Activated naive CD4-positive, alpha-beta T cell treated with anti-CD3 and anti-CD28 coated beads, Interleukin-2, amount 10 ng/mL, durations not matched to agents 7 days and 5 days (primary cell): Measurements from ENCODE around the gene PDLIM1.

ENCODE experiments used
- CTCF ChIA-PET: fragments of 350-600 bp; sonication (Branson Sonifier 250); formaldehyde crosslinking; loops from one replicate; lab custom pipeline; 2021; ENCODE audit warnings: antibody characterized with exemption; lab: Charles Lee
- DNase-seq: peaks from one replicate; pipeline ENCODE4 v3.0.0-alpha.2; 2020
- H3K27ac Mint-ChIP-seq: one replicate; pipeline ENCODE4 v1.8.0; 2021; ENCODE audit warnings: mild to moderate bottlenecking, moderate library complexity, mixed read lengths
- H3K27me3 Mint-ChIP-seq: one replicate; pipeline ENCODE4 v1.8.0; 2021; ENCODE audit warnings: mild to moderate bottlenecking, mixed read lengths
- H3K36me3 Mint-ChIP-seq: one replicate; pipeline ENCODE4 v1.8.0; 2021; ENCODE audit warnings: mixed read lengths
- H3K4me1 Mint-ChIP-seq: one replicate; pipeline ENCODE4 v1.8.0; 2021; ENCODE audit warnings: mixed read lengths
- H3K4me3 Mint-ChIP-seq: one replicate; pipeline ENCODE4 v1.8.0; 2021; ENCODE audit warnings: mild to moderate bottlenecking, moderate library complexity, mixed read lengths
- H3K9me3 Mint-ChIP-seq: one replicate; pipeline ENCODE4 v1.8.0; 2021; ENCODE audit warnings: mixed read lengths

PDLIM1 gene

DNA sequence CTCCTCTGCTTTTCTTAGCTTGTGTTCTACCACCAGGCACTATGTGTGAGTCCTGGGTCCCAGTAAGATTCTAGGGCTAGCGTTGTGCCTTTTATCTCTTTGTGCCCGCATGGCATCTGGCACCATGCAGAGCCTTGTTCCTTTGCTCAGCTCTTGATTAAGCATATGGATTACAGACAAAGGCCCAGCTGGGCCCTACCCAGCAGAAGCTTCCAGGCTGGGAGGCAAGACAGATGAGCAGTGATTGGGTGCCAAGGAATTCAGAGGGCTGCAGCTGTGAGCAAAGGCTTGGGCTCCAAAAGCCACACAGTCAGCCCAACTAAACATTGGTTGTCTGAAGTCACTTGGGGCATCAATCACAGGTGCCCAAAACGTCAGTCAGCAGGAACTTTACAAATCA is 94.8 kb downstream of the PDLIM1 start:
- no peak for DNase-seq
- H3K4me1 Mint-ChIP-seq, result no peaks in the 10 kb centered on the region
- H3K27ac Mint-ChIP-seq, result no peak overlapping the region
- no peak overlapping the region for H3K4me3 Mint-ChIP-seq
- CTCF ChIA-PET, result no interaction called here
- no peaks in the 10 kb centered on the region for H3K36me3 Mint-ChIP-seq
- H3K27me3 Mint-ChIP-seq, result peaks cover 13% of the 10 kb centered on the region
- H3K9me3 Mint-ChIP-seq, result no peaks in the 10 kb centered on the region

DNA sequence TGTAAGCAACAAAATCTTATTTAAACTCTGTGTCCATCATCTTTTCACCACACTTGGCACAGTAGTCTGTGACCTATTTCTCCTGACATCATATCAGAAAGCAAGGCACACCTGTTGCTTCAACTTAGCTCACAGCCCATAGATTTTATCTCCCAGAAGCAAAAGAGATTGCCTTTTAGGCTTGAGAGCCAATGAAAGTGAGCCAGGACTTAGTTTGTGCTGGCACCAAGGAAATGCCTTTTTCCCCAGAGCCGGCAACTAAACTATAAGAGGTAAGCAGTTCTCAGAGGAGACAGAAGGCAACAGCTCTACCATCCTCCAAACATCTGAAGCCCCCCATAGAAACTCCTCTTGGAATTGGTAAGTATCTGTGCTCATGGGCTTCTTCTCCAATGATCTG is 96.9 kb downstream of the PDLIM1 start, which contains the start of gene ACSM6:
TSS of gene ACSM6 (plus strand) at position 295 of the 400 bp plus-strand sequence. CDS start 248 bp downstream, outside the sequence.
- H3K27ac Mint-ChIP-seq, result no peak within 1 kb of the TSS
- CTCF ChIA-PET, result no interaction called here

DNA sequence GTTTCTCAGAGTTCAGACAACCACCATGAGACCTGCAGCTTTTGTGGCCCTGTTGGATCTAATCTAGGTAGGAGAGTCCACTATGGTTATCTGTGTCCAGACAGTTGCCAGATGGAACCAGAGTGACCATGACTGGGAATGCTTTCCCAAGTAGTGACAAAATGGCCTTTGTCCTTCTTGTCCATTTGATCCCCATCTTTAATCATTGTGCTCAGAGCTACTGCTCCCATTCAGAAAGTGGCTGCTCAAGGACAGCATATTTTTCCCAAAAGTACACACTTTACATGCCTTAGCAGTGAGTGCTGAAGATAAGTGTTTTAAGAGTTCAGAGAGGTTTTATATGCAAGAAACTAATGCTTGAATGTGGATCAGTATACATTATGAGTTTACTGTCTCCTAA is 102.2 kb downstream of the PDLIM1 start:
- DNase-seq, result no peak
- Mint-ChIP-seq H3K4me3 (no peak overlapping the region), H3K9me3 (no peaks in the 10 kb centered on the region), H3K27me3 (peaks cover 17% of the 10 kb centered on the region), H3K36me3 (no peaks in the 10 kb centered on the region), H3K27ac (no peak overlapping the region), H3K4me1 (peaks cover 4% of the 10 kb centered on the region)
- CTCF ChIA-PET, result no interaction called here

More for the DNA sequence above, 96.9 kb downstream of the PDLIM1 start, which contains the start of gene ACSM6:
- H3K27me3 Mint-ChIP-seq, result peaks cover 7% of the 10 kb centered on the region
- H3K4me1 Mint-ChIP-seq, result no peaks in the 10 kb centered on the region
- H3K4me3 Mint-ChIP-seq, result no peak within 1 kb of the TSS
- no peaks in the 10 kb centered on the region for H3K36me3 Mint-ChIP-seq
- H3K9me3 Mint-ChIP-seq, result no peaks in the 10 kb centered on the region
- no peak for DNase-seq

DNA sequence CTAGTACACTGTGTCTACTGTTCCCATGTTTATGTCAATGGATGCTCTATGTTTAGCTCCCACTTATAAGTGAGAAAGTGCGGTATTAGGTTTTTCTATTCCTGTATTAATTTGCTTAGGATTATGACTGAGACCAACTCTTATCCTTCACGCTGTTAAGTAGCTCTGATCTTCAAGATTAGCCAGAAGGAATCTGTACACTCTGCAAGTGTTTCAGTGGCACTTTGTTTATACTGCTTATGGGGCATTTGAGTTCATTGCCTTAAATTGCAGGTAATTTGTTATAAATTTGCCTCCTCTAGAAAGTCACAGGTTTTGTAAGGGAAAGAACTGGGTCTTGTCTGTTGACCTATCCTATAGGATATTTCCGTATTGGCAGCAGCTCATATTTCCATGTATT is 103.2 kb downstream of the PDLIM1 start:
- Mint-ChIP-seq H3K27ac (no peak overlapping the region), H3K9me3 (no peaks in the 10 kb centered on the region), H3K36me3 (no peaks in the 10 kb centered on the region), H3K4me3 (no peak overlapping the region), H3K4me1 (peaks cover 7% of the 10 kb centered on the region), H3K27me3 (peaks cover 24% of the 10 kb centered on the region)
- no peak for DNase-seq
- CTCF ChIA-PET, result interaction anchor here (1.0 kb wide), 1 partner anchor 175 kb away, joined by 3 read pairs; no protein-coding TSS in a partner anchor
